ENCODE results near the gene CPB2.

The CPB2 gene

GRCh38 chr13:46127358-46128023 lies 22.7 kb upstream of the CPB2 start:
- DNase-seq (ENCODE audit: low read depth in 2 of 3, low spot score in 1 of 3) = no peak

- peak; percentile 48 to 68 (median 55) for DNase-seq (ENCODE audit: low read depth in 2 of 3, low spot score in 1 of 3)
These were observed 21.9 kb upstream of the CPB2 start for GRCh38 chr13:46126552-46127357.

- no peak for DNase-seq (ENCODE audit: low read depth in 2 of 3, low spot score in 1 of 3)
These were observed 21.2 kb upstream of the CPB2 start for GRCh38 chr13:46126056-46126455.

- no peak for DNase-seq (ENCODE audit: low read depth in 2 of 3, low spot score in 1 of 3)
These were observed 20.4 kb upstream of the CPB2 start for GRCh38 chr13:46124967-46125933.

GRCh38 chr13:46124531-46124966 lies 19.7 kb upstream of the CPB2 start:
- no peak for DNase-seq (ENCODE audit: low read depth in 2 of 3, low spot score in 1 of 3)

GRCh38 chr13:46122304-46122703 lies 17.5 kb upstream of the CPB2 start:
- DNase-seq (ENCODE audit: low read depth in 2 of 3, low spot score in 1 of 3) = no peak

GRCh38 chr13:46121597-46122163 lies 16.8 kb upstream of the CPB2 start:
- no peak for DNase-seq (ENCODE audit: low read depth in 2 of 3, low spot score in 1 of 3)

GRCh38 chr13:46121033-46121432 lies 16.2 kb upstream of the CPB2 start:
- no peak for DNase-seq (ENCODE audit: low read depth in 2 of 3, low spot score in 1 of 3)

GRCh38 chr13:46119883-46120614 lies 15.2 kb upstream of the CPB2 start:
- DNase-seq (ENCODE audit: low read depth in 2 of 3, low spot score in 1 of 3) = no peak

GRCh38 chr13:46116653-46117502 lies 12.0 kb upstream of the CPB2 start:
- no peak for DNase-seq (ENCODE audit: low read depth in 2 of 3, low spot score in 1 of 3)

GRCh38 chr13:46114613-46115012 lies 9.8 kb upstream of the CPB2 start:
- DNase-seq (ENCODE audit: low read depth in 2 of 3, low spot score in 1 of 3) = no peak

- DNase-seq (ENCODE audit: low read depth in 2 of 3, low spot score in 1 of 3) = no peak
These were observed 8.8 kb upstream of the CPB2 start for GRCh38 chr13:46113596-46113995.

GRCh38 chr13:46111151-46111550 lies 6.3 kb upstream of the CPB2 start:
- DNase-seq (ENCODE audit: low read depth in 2 of 3, low spot score in 1 of 3) = no peak

GRCh38 chr13:46109451-46109850 lies 4.6 kb upstream of the CPB2 start:
- DNase-seq (ENCODE audit: low read depth in 2 of 3, low spot score in 1 of 3) = no peak

GRCh38 chr13:46106839-46107371 lies 2.1 kb upstream of the CPB2 start:
- no peak for DNase-seq (ENCODE audit: low read depth in 2 of 3, low spot score in 1 of 3)

GRCh38 chr13:46103037-46103436 lies 1.8 kb downstream of the CPB2 start:
- no peak for DNase-seq (ENCODE audit: low read depth in 2 of 3, low spot score in 1 of 3)

GRCh38 chr13:46102255-46102605 lies 2.6 kb downstream of the CPB2 start:
- DNase-seq (ENCODE audit: low read depth in 2 of 3, low spot score in 1 of 3) = no peak

- no peak for DNase-seq (ENCODE audit: low read depth in 2 of 3, low spot score in 1 of 3)
These were observed 3.2 kb downstream of the CPB2 start for GRCh38 chr13:46101484-46102254.

- no peak for DNase-seq (ENCODE audit: low read depth in 2 of 3, low spot score in 1 of 3)
These were observed 3.8 kb downstream of the CPB2 start for GRCh38 chr13:46101002-46101401.
